GM12878 (cell line): ENCODE results near the gene ZNF618. TPM values are rescaled to one million over a fixed set of nuclear protein-coding genes. Genes with fewer than 3 reads are reported as not detected.

Source experiments
- ATAC-seq: fragments of 200-7000 bp; cut with Tn5 transposase; 3 replicates; pipeline ENCODE4 v1.9.1; 2020; ENCODE audit warnings: mild to moderate bottlenecking, moderate library complexity
- BruUV-seq: library from RNA; stranded (reverse); fragments of 400-500 nt; replicated peaks from 2 replicates; lab custom pipeline; 2021; lab: Mats Ljungman, UMichigan
- CTCF ChIA-PET: fragments of 300-600 bp; sonication (Branson Sonifier 250); formaldehyde crosslinking; extraction: SDS; loops from one replicate; lab custom pipeline; 2021; ENCODE audit warnings: inconsistent platforms; lab: Yijun Ruan, JAX
- POLR2A ChIA-PET: fragments of 350-600 bp; formaldehyde crosslinking; extraction: SDS; loops from one replicate; lab custom pipeline; 2021; ENCODE audit warnings: inconsistent platforms; lab: Charles Lee
- RAD21 ChIA-PET: fragments of 300-600 bp; sonication (Branson Sonifier 250); formaldehyde crosslinking; loops from one replicate; lab custom pipeline; 2023; ENCODE audit warnings: antibody characterized with exemption; ENCODE audit not compliant: unreplicated experiment; lab: Charles Lee
- SMC1A ChIA-PET: fragments of 300-600 bp; sonication (Branson Sonifier 250); formaldehyde crosslinking; loops from one replicate; lab custom pipeline; 2023; ENCODE audit not compliant: unreplicated experiment, uncharacterized antibody; lab: Charles Lee
- DNase-seq: peaks from one replicate; pipeline ENCODE4 v3.0.0-alpha.2; 2011; ENCODE audit warnings: low read depth, low spot score
- FAIRE-seq: peaks from 3 replicates; lab custom pipeline; 2011; peaks lifted over from hg19 to GRCh38; lab: Jason Lieb, UNC
- H2AFZ ChIP-seq: 2 replicates; pipeline ENCODE4 v1.6.0; 2011; ENCODE audit warnings: low read depth, low read length, control low read depth; ENCODE audit not compliant: control insufficient read depth
- H3K27ac ChIP-seq: 2 replicates; pipeline ENCODE4 v1.5.1; 2011; ENCODE audit warnings: control low read depth; ENCODE audit not compliant: control insufficient read depth, insufficient read depth
- H3K27me3 ChIP-seq, 2 experiments: replicated peaks in 1 of 2; 2 replicates each; pipeline versions ENCODE4 v1.6.0 to v1.6.1; 2011; ENCODE audit warnings: low read length in 1 of 2; ENCODE audit not compliant: control insufficient read depth in 2 of 2, insufficient read depth in 2 of 2
- H3K36me3 ChIP-seq, 2 experiments: 2 replicates each; pipeline ENCODE4 v1.5.1; 2011; ENCODE audit warnings: low read length in 1 of 2; ENCODE audit not compliant: control insufficient read depth in 2 of 2, insufficient read depth in 2 of 2
- H3K4me1 ChIP-seq: 2 replicates; pipeline ENCODE4 v1.6.1; 2011; ENCODE audit warnings: mild to moderate bottlenecking, low read length, moderate library complexity, mixed read lengths; ENCODE audit not compliant: control insufficient read depth, insufficient read depth
- H3K4me2 ChIP-seq: 2 replicates; pipeline ENCODE4 v1.6.0; 2011; ENCODE audit warnings: control low read depth; ENCODE audit not compliant: control insufficient read depth, insufficient read depth
- H3K4me3 ChIP-seq: fragments of 200-600 bp; sonication (generic); 2 replicates; pipeline ENCODE4 v1.5.1; 2016
- H3K79me2 ChIP-seq: 2 replicates; pipeline ENCODE4 v1.6.0; 2011; ENCODE audit warnings: low read length; ENCODE audit not compliant: control insufficient read depth, insufficient read depth
- H3K9ac ChIP-seq: 2 replicates; pipeline ENCODE4 v1.8.0; 2011; ENCODE audit warnings: low read length, control low read depth, mixed read lengths; ENCODE audit not compliant: control insufficient read depth, insufficient read depth
- H3K9me3 ChIP-seq: replicated peaks from 3 replicates; pipeline ENCODE4 v1.5.1; 2011; ENCODE audit warnings: mild to moderate bottlenecking, low read length; ENCODE audit not compliant: control insufficient read depth, insufficient read depth
- H4K20me1 ChIP-seq: 2 replicates; pipeline ENCODE4 v1.6.0; 2011; ENCODE audit not compliant: control insufficient read depth, insufficient read depth
- CTCF ChIP-seq, 3 experiments: IDR thresholded peaks in 2 of 3; conservative IDR thresholded peaks in 1 of 3; 2 replicates each; pipeline ENCODE4 v1.5.1; 2011; ENCODE audit warnings: low read depth in 3 of 3, low read length in 3 of 3, mild to moderate bottlenecking in 3 of 3, control low read depth in 2 of 3, moderate library complexity in 2 of 3, inconsistent platforms in 1 of 3, mixed read lengths in 1 of 3; ENCODE audit not compliant: control insufficient read depth in 2 of 3, insufficient read depth in 1 of 3; ENCODE audit errors: extremely low read depth in 1 of 3
- EED ChIP-seq: sonication (generic); IDR thresholded peaks from 2 replicates; pipeline ENCODE4 v1.6.1; 2016; ENCODE audit warnings: antibody characterized with exemption, low read depth
- EP300 ChIP-seq, 2 experiments: fragments of 150-350 bp in 1 of 2; IDR thresholded peaks; 2 replicates each; pipeline ENCODE4 v1.6.1; 2011 to 2012; ENCODE audit warnings: low read depth in 2 of 2, low read length in 2 of 2, borderline replicate concordance in 1 of 2, improper control_type of control experiment in 1 of 2, inconsistent platforms in 1 of 2; ENCODE audit not compliant: control insufficient read depth in 1 of 2
- EZH2 ChIP-seq: IDR thresholded peaks from 2 replicates; pipeline ENCODE4 v1.6.1; 2012; ENCODE audit warnings: low read depth, mild to moderate bottlenecking, control low read depth, inconsistent platforms, low read length, borderline replicate concordance; ENCODE audit not compliant: control insufficient read depth
- IKZF1 ChIP-seq: fragments of 450-650 bp; conservative IDR thresholded peaks from 2 replicates; pipeline ENCODE4 v1.6.1; 2017; ENCODE audit warnings: antibody characterized with exemption, mild to moderate bottlenecking
- JUND ChIP-seq: IDR thresholded peaks from 2 replicates; pipeline ENCODE4 v1.6.1; 2012; ENCODE audit warnings: low read depth, mild to moderate bottlenecking, low read length, improper control_type of control experiment, moderate library complexity
- KAT2A ChIP-seq: conservative IDR thresholded peaks from 2 replicates; pipeline ENCODE4 v1.6.1; 2011; ENCODE audit warnings: low read depth, low read length; ENCODE audit not compliant: control insufficient read depth
- MEF2A ChIP-seq: IDR thresholded peaks from 2 replicates; pipeline ENCODE4 v1.6.1; 2011; ENCODE audit warnings: low read depth, mild to moderate bottlenecking, low read length, moderate library complexity; ENCODE audit not compliant: insufficient read depth
- MEF2B ChIP-seq: fragments of 450-650 bp; IDR thresholded peaks from 2 replicates; pipeline ENCODE4 v1.6.1; 2018; ENCODE audit warnings: mild to moderate bottlenecking, moderate library complexity; ENCODE audit not compliant: partially characterized antibody, poor library complexity, severe bottlenecking
- PBX3 ChIP-seq: IDR thresholded peaks from 2 replicates; pipeline ENCODE4 v1.6.1; 2011; ENCODE audit warnings: mild to moderate bottlenecking, low read depth, low read length, moderate library complexity; ENCODE audit not compliant: insufficient replicate concordance
- SREBF2 ChIP-seq: IDR thresholded peaks from 2 replicates; pipeline ENCODE4 v1.6.1; 2012; ENCODE audit warnings: mild to moderate bottlenecking, low read length
- TARDBP ChIP-seq: IDR thresholded peaks from 2 replicates; pipeline ENCODE4 v1.6.1; 2016; ENCODE audit warnings: borderline replicate concordance
- TBL1XR1 ChIP-seq: IDR thresholded peaks from 2 replicates; pipeline ENCODE4 v1.6.1; 2012; ENCODE audit warnings: low read depth, low read length, improper control_type of control experiment
- ZNF217 ChIP-seq: fragments of 450-650 bp; IDR thresholded peaks from 2 replicates; pipeline ENCODE4 v1.6.1; 2017; ENCODE audit warnings: antibody characterized with exemption, mild to moderate bottlenecking
- WGBS: methylation state at CpG from one replicate; pipeline ENCODE4 v1.1.6; 2016; ENCODE audit warnings: low lambda C conversion rate; ENCODE audit not compliant: insufficient replicate concordance, insufficient coverage; ENCODE audit errors: missing lambda C conversion rate; 5-methylcytosine and 5-hydroxymethylcytosine counted together
- in situ Hi-C: fragments of 300-500 bp; cut with MboI; formaldehyde crosslinking; loops from 9 replicates; pipeline ENCODE4 v1.14.3; 2018; ENCODE audit warnings: mixed read lengths
- intact Hi-C: fragments of 100-400 bp; cut with micrococcal nuclease; formaldehyde crosslinking; loops from one replicate; pipeline ENCODE4 v1.14.2; 2022; ENCODE audit not compliant: unreplicated experiment
- polyA plus RNA-seq, 11 experiments: library from polyadenylated mRNA; depleted of rRNA in 4 of 11; unstranded in 6 of 11; stranded (reverse) in 5 of 11; fragments of >200 nt; fragmentation: Nextera tagmentation in 4 of 11; fragmentation: Illumina TruSeq in 1 of 11; extraction: Ambion mirVana in 4 of 11; extraction: Trizol in 1 of 11; gene quantifications; 1 replicate in 1 of 11; 2 replicates in 10 of 11; pipeline versions ENCODE4 v1.2.1 to v1.2.3, GENCODE V29; 2011 to 2016; ENCODE audit warnings: inconsistent platforms in 2 of 11, missing spikeins in 2 of 11, low read depth in 1 of 11
- total RNA-seq, 4 experiments: library from RNA; depleted of rRNA in 3 of 4; stranded (reverse); fragments of >200 nt in 3 of 4; fragmentation: Illumina TruSeq in 1 of 4; extraction: Trizol in 1 of 4; gene quantifications; 2 replicates each; pipeline versions ENCODE4 v1.2.1 to v1.2.3, GENCODE V29; 2013 to 2021

Gene ZNF618
- total and polyA plus RNA-seq, 10 of the 15 experiments (the other 5 are each of a cell fraction or from before 2014, with no cell fraction given) = 0.01 to 0.24 (median 0.06) TPM; not detected in 2

DNA sequence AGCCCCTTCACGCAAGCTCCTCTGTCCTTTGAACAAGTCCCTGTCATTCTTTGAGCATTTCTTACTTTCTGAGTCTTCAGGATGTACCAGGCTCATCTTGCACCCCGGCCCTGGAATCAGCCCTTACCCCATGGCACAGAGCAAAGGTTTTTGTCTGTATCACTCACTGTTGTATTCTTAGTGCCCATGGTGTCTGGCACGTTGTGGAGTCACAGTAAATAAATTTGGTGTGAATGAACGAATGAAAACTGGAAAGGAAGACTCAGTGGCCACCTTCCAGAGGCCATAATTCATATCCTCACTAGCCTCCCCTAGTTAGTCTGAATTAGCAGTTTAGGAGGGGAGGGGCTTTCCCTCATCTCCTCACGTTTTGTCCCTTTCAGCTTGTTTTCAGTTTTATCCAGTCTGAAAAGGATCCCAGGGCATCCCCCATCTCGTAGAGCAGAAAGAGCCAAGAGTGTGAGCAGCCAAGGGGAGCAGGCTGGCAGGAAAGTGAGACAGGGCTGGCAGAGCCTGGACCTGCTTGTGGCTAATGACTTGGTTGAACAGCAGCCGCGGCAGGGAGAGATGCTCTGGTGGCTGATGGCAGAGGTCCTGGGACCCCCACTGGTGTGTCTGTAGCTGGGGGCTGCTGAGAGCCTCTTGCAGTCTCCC lies 42.7 kb downstream of the ZNF618 start:
- Histone ChIP-seq H3K79me2 (no peaks in the 10 kb centered on the region), H3K27me3 (no peaks in the 10 kb centered on the region; a peak in 1 of 4 replicates), H3K9me3 (0 out of 3 replicates have a peak, but pooled peaks cover 2% of the 10 kb centered on the region), H2AFZ (no peak overlapping the region), H3K4me3 (no peak overlapping the region), H4K20me1 (no peaks in the 10 kb centered on the region), H3K36me3 (no peaks in the 10 kb centered on the region), H3K9ac (no peak overlapping the region), H3K27ac (no peak overlapping the region)
- in situ Hi-C loops (no loop called here), intact Hi-C loops (no loop called here)
- 24% methylated on average over 8 of the region's 8 CpGs for WGBS
- ChIA-PET CTCF (no interaction called here), SMC1A (no interaction called here), RAD21 (no interaction called here), POLR2A (no interaction called here)
- FAIRE-seq (no peak), ATAC-seq (no peak), DNase-seq (no peak)
- no TSS peak for BruUV-seq
- TF ChIP-seq TARDBP (no peak), EP300 (IDR thresholded peaks at IDR 0.05; ENCODE audit: borderline replicate concordance in 1 of 2, control insufficient read depth in 1 of 2, low read depth in 2 of 2, low read length in 2 of 2) (no peak), ZNF217 (no peak)
- TF ChIP-seq, all 136 proteins: peak for 0
- H3K4me1 ChIP-seq = no peaks in the 10 kb centered on the region
- no peak overlapping the region for H3K4me2 ChIP-seq

GRCh38 chr9:113919382-113919781 lies 43.3 kb downstream of the ZNF618 start:
- ATAC-seq = no peak
- Histone ChIP-seq H3K9me3 (0 out of 3 replicates have a peak, but pooled peaks cover 2% of the 10 kb centered on the region), H2AFZ (no peak overlapping the region), H3K79me2 (no peaks in the 10 kb centered on the region), H4K20me1 (no peaks in the 10 kb centered on the region), H3K4me2 (no peak overlapping the region), H3K27ac (no peak overlapping the region), H3K4me1 (no peaks in the 10 kb centered on the region), H3K4me3 (no peak overlapping the region), H3K27me3 (no peaks in the 10 kb centered on the region), H3K36me3 (no peaks in the 10 kb centered on the region), H3K9ac (no peak overlapping the region)
- ChIA-PET CTCF (no interaction called here), RAD21 (no interaction called here), POLR2A (no interaction called here), SMC1A (no interaction called here)
- WGBS = 28% methylated on average over 9 of the region's 9 CpGs
- DNase-seq = no peak
- in situ Hi-C loops = no loop called here
- no TSS peak for BruUV-seq
- intact Hi-C loops = no loop called here
- FAIRE-seq = no peak
- TF ChIP-seq JUND (no peak), EZH2 (no peak), MEF2B (no peak), KAT2A (no peak), MEF2A (no peak), CTCF (IDR thresholded peaks at IDR 0.05 in 2 of 3, conservative IDR thresholded peaks at IDR 0.05 in 1 of 3; ENCODE audit: control insufficient read depth in 2 of 3, extremely low read depth in 1 of 3, insufficient read depth in 1 of 3, low read depth in 3 of 3, low read length in 3 of 3) (no peak), EED (no peak), SREBF2 (no peak), TBL1XR1 (no peak), PBX3 (no peak), IKZF1 (no peak)
